HepG2 (cell line): ENCODE data around the gene PLA2G12B. TPM values are rescaled to one million over a fixed set of nuclear protein-coding genes. Genes with fewer than 3 reads are reported as not detected.

ENCODE experiments used
- ARID2 ChIP-seq: sonication (generic); formaldehyde crosslinking; IDR thresholded peaks from 2 replicates; pipeline ENCODE4 v1.8.1; 2022; ENCODE audit warnings: mild to moderate bottlenecking, missing genetic modification reagents, borderline replicate concordance
- ATF2 ChIP-seq: sonication (generic); formaldehyde crosslinking; IDR thresholded peaks from 2 replicates; pipeline ENCODE4 v1.4.0; 2020; ENCODE audit warnings: missing genetic modification reagents
- CC2D1A ChIP-seq: sonication (generic); formaldehyde crosslinking; IDR thresholded peaks from 2 replicates; pipeline ENCODE4 v1.8.1; 2023; ENCODE audit warnings: mild to moderate bottlenecking, missing genetic modification reagents
- CCDC6 ChIP-seq: sonication (generic); formaldehyde crosslinking; IDR thresholded peaks from 2 replicates; pipeline ENCODE4 v1.8.1; 2022; ENCODE audit warnings: mild to moderate bottlenecking, missing genetic modification reagents, moderate library complexity
- DRAP1 ChIP-seq: IDR thresholded peaks from 2 replicates; pipeline ENCODE4 v1.6.1; 2016; ENCODE audit warnings: missing genetic modification reagents, missing compliant biosample characterization
- FOXA1 ChIP-seq, 2 experiments: fragments of 450-650 bp in 1 of 2; sonication (generic) in 1 of 2; formaldehyde crosslinking in 1 of 2; IDR thresholded peaks; 2 replicates each; pipeline versions ENCODE4 v1.4.0 to v1.6.1; 2016 to 2020; ENCODE audit warnings: missing genetic modification reagents in 1 of 2
- MEIS2 ChIP-seq: sonication (generic); formaldehyde crosslinking; IDR thresholded peaks from 2 replicates; pipeline ENCODE4 v1.9.0; 2021; ENCODE audit warnings: mild to moderate bottlenecking, missing genetic modification reagents
- NFYB ChIP-seq: sonication (generic); formaldehyde crosslinking; IDR thresholded peaks from 2 replicates; pipeline ENCODE4 v1.4.0; 2020; ENCODE audit warnings: missing genetic modification reagents
- PBX3 ChIP-seq: sonication (generic); formaldehyde crosslinking; IDR thresholded peaks from 2 replicates; pipeline ENCODE4 v1.8.1; 2023; ENCODE audit warnings: missing genetic modification reagents, inconsistent platforms, borderline replicate concordance
- SCMH1 ChIP-seq: sonication (generic); formaldehyde crosslinking; IDR thresholded peaks from 2 replicates; pipeline ENCODE4 v1.9.0; 2021; ENCODE audit warnings: missing genetic modification reagents, mild to moderate bottlenecking, borderline replicate concordance
- U2AF1 ChIP-seq: fragments of 200-400 bp; formaldehyde crosslinking; optimal IDR thresholded peaks from 2 replicates; pipeline ENCODE3; 2017; ENCODE audit warnings: mild to moderate bottlenecking, low read depth, low read length
- ZNF17 ChIP-seq: sonication (generic); formaldehyde crosslinking; IDR thresholded peaks from 2 replicates; pipeline ENCODE4 v1.5.0; 2020; ENCODE audit warnings: mild to moderate bottlenecking, missing genetic modification reagents
- ZNF333 ChIP-seq: sonication (generic); formaldehyde crosslinking; IDR thresholded peaks from 2 replicates; pipeline ENCODE4 v1.4.0; 2020; ENCODE audit warnings: mild to moderate bottlenecking, missing genetic modification reagents, borderline replicate concordance
- ZNF337 ChIP-seq: sonication (generic); formaldehyde crosslinking; IDR thresholded peaks from 2 replicates; pipeline ENCODE4 v1.5.1; 2020; ENCODE audit warnings: missing genetic modification reagents, low read depth, mild to moderate bottlenecking, borderline replicate concordance
- ZNF367 ChIP-seq: sonication (generic); formaldehyde crosslinking; IDR thresholded peaks from 2 replicates; pipeline ENCODE4 v1.4.0; 2020; ENCODE audit warnings: missing genetic modification reagents, borderline replicate concordance
- ZNF44 ChIP-seq: sonication (generic); formaldehyde crosslinking; IDR thresholded peaks from 2 replicates; pipeline ENCODE4 v1.5.1; 2020; ENCODE audit warnings: mild to moderate bottlenecking, missing genetic modification reagents
- ZNF441 ChIP-seq: sonication (generic); formaldehyde crosslinking; IDR thresholded peaks from 2 replicates; pipeline ENCODE4 v1.7.0; 2021; ENCODE audit warnings: missing genetic modification reagents, borderline replicate concordance
- ZNF547 ChIP-seq: sonication (generic); formaldehyde crosslinking; IDR thresholded peaks from 2 replicates; pipeline ENCODE4 v1.5.1; 2020; ENCODE audit warnings: mild to moderate bottlenecking, missing genetic modification reagents
- ZNF577 ChIP-seq: sonication (generic); formaldehyde crosslinking; IDR thresholded peaks from 2 replicates; pipeline ENCODE4 v1.4.0; 2020; ENCODE audit warnings: mild to moderate bottlenecking, low read depth, missing genetic modification reagents, borderline replicate concordance
- ZNF768 ChIP-seq: sonication (generic); formaldehyde crosslinking; IDR thresholded peaks from 2 replicates; pipeline ENCODE4 v1.4.0; 2020; ENCODE audit warnings: missing genetic modification reagents
- ZNF790 ChIP-seq: sonication (generic); formaldehyde crosslinking; IDR thresholded peaks from 2 replicates; pipeline ENCODE4 v1.8.0; 2022; ENCODE audit warnings: missing genetic modification reagents, mild to moderate bottlenecking, borderline replicate concordance
- polyA plus RNA-seq, 8 experiments: library from polyadenylated mRNA; depleted of rRNA in 3 of 8; stranded (reverse) in 7 of 8; unstranded in 1 of 8; fragments of >200 nt; fragmentation: Illumina TruSeq in 4 of 8; extraction: Trizol in 4 of 8; gene quantifications; 2 replicates each; pipeline versions ENCODE4 v1.2.1 to v1.2.3, GENCODE V29; 2011 to 2016; ENCODE audit warnings: low read depth in 4 of 8, missing spikeins in 1 of 8, mixed read lengths in 1 of 8; ENCODE audit not compliant: insufficient read depth in 1 of 8
- total RNA-seq, 5 experiments: library from RNA; depleted of rRNA; stranded (reverse); fragments of >200 nt; fragmentation: Illumina TruSeq; extraction: Trizol; gene quantifications; 2 replicates each; pipeline ENCODE4 v1.2.3, GENCODE V29; 2016; ENCODE audit warnings: low read depth in 1 of 5
- TF ChIP-seq, protein P1 (sequence below): sonication (generic); formaldehyde crosslinking; IDR thresholded peaks from 2 replicates; pipeline ENCODE4 v1.4.0; 2020; ENCODE audit warnings: missing genetic modification reagents, borderline replicate concordance
- TF ChIP-seq, protein P2 (sequence below): IDR thresholded peaks from 2 replicates; pipeline ENCODE4 v1.6.1; 2016; ENCODE audit warnings: low read depth, borderline replicate concordance

The PLA2G12B gene
- total and polyA plus RNA-seq, 2 of the 13 experiments (the other 11 are each of a cell fraction or from before 2014, with no cell fraction given), result 7.7 to 38.0 TPM

- TF ChIP-seq, protein P1, sequence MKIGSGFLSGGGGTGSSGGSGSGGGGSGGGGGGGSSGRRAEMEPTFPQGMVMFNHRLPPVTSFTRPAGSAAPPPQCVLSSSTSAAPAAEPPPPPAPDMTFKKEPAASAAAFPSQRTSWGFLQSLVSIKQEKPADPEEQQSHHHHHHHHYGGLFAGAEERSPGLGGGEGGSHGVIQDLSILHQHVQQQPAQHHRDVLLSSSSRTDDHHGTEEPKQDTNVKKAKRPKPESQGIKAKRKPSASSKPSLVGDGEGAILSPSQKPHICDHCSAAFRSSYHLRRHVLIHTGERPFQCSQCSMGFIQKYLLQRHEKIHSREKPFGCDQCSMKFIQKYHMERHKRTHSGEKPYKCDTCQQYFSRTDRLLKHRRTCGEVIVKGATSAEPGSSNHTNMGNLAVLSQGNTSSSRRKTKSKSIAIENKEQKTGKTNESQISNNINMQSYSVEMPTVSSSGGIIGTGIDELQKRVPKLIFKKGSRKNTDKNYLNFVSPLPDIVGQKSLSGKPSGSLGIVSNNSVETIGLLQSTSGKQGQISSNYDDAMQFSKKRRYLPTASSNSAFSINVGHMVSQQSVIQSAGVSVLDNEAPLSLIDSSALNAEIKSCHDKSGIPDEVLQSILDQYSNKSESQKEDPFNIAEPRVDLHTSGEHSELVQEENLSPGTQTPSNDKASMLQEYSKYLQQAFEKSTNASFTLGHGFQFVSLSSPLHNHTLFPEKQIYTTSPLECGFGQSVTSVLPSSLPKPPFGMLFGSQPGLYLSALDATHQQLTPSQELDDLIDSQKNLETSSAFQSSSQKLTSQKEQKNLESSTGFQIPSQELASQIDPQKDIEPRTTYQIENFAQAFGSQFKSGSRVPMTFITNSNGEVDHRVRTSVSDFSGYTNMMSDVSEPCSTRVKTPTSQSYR (CRISPR knock-in tag), result no peak
- TF ChIP-seq CCDC6 (CRISPR knock-in tag), result no peak
- TF ChIP-seq ATF2 (CRISPR knock-in tag), result peak; percentile 34; the same call in 1 of the 2 replicates
- no peak for TF ChIP-seq SCMH1 (CRISPR knock-in tag)
- TF ChIP-seq ZNF367 (CRISPR knock-in tag), result no peak
- TF ChIP-seq ZNF337, result no peak
- no peak; the same call in 1 of the 2 replicates for TF ChIP-seq NFYB (CRISPR knock-in tag)
- TF ChIP-seq ZNF790 (CRISPR knock-in tag), result no peak
- no peak for TF ChIP-seq ZNF333 (CRISPR knock-in tag)
- TF ChIP-seq MEIS2, result no peak
- no peak for TF ChIP-seq ZNF44
- TF ChIP-seq ZNF577 (CRISPR knock-in tag), result no peak
- no peak for TF ChIP-seq PBX3
- TF ChIP-seq ZNF441 (CRISPR knock-in tag), result no peak
- TF ChIP-seq CC2D1A (CRISPR knock-in tag), result no peak
- TF ChIP-seq, protein P2, sequence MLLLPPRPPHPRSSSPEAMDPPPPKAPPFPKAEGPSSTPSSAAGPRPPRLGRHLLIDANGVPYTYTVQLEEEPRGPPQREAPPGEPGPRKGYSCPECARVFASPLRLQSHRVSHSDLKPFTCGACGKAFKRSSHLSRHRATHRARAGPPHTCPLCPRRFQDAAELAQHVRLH (CRISPR knock-in tag), result no peak
- TF ChIP-seq ZNF768 (CRISPR knock-in tag), result no peak
- TF ChIP-seq ARID2 (CRISPR knock-in tag), result no peak
- no peak for TF ChIP-seq DRAP1 (CRISPR knock-in tag)
- TF ChIP-seq U2AF1, result no peak
- no peak for TF ChIP-seq ZNF17 (CRISPR knock-in tag)
- no peak for TF ChIP-seq FOXA1 (IDR thresholded peaks at IDR 0.05)
- no peak for TF ChIP-seq FOXA1 (CRISPR knock-in tag; IDR thresholded peaks at IDR 0.05)
- TF ChIP-seq ZNF547, result no peak
Observed at GRCh38 chr10:72954596-72955554, at the start of gene PLA2G12B (continued).
